GM19452 (cell line): Measurements from ENCODE around the gene SLC35B1.

Experiments
- ATAC-seq: cut with Tn5 transposase; IDR thresholded peaks from one replicate; pipeline ENCODE4 v1.9.1; 2021; ENCODE audit not compliant: unreplicated experiment

SLC35B1 gene

DNA sequence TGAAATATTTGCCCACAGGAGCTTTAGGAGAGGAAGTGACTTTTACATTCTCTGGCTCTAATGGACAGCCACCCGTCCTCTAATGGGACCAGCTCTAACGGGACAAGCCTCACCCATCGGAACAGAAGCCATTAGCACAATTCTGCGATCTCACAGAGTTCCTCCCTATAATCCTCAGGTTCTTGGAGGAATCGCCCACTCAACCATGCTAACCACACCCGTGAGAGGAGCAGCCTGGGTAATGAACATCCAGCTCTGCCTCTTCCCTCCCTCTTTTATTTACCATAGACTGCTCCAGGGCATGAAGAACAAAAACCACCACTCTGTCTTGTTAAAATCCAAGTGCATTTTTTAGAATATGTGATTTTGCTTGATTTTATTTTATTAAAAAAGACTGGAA is 6.8 kb downstream of the SLC35B1 start:
- ATAC-seq = no peak

DNA sequence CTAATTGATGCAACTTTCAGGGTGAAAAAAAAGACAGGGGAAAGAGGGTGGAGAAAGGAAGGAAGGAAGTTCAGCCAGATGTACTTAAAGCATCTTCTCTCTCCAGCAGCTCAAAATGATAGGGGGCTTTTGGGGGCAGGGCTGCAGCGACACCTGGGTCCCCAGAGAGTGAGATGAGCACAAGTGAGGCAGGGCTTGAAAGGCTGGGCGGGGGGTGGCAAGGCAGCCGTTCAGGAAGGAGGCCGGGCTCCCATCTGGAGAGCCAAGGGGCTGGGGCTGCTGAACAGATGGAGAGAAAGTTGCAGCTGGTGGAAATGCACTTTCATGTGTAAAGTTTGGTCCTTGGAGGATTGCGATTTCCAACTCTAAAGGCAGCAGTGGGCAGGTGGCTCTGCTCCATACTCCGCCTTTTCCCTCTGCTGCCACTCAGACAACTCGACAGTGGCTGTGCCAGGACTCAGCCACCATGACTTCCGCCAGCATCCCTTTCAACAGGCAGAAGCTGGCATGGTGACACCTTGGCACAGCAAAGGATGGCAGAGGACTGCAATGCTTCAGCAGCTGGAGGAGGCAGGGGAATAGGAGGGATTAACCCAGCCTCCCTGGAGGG is 7.7 kb downstream of the SLC35B1 start:
- ATAC-seq = no peak

- ATAC-seq = no peak
Measured at GRCh38 chr17:49698005-49698404, 9.8 kb downstream of the SLC35B1 start.

DNA sequence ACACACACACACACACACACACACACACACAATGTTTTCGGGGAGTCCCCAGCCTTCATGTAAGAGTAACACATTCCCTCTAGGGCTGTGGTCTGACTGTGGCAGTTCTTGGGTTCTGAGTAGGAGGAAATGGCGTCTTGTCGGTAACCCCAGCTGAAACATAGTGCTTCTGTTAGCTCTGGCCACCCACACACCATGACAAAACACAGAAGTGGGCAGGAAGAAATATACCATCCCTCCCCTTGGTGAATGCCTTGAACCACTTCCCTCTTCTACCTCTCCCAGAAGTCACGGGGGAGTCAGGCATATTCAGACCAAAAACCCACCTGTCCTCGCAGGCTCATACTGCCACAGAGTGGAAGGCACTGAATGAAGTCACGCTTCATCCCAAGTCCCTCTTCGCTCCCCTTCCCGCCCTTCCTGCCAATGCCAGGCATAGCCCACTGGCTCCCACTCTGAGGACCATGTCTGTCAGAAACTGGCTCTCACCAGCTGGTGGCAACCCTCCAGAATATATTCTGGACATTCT is 11.5 kb downstream of the SLC35B1 start:
- no peak for ATAC-seq

DNA sequence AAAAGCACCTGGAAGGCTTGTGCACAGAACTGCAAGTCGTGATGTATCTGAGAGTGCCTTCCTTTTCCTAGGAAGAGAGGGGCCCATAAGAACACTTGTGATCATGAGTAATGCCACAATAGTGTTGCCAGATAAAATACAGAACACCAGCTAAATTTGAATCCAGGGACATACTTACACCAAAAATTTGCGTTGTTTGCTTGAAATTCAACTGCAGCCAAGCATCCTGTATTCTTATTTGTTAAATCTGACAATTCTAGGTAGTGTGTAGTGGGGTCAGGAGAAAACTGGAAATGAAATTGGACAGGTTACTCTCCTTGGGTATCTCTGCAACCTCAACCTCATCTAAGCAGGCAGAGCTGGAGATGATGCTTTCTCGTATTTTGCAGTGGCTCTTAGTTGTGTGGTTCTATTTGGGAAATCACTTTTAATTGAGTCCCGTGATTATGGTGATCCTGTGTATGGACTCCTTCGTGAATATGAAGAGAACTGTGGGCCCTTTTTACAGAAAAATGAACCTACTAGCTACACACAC is 12.0 kb downstream of the SLC35B1 start:
- ATAC-seq = no peak

GRCh38 chr17:49694847-49695697 is 12.7 kb downstream of the SLC35B1 start:
- ATAC-seq = no peak

- ATAC-seq = no peak
Measured at GRCh38 chr17:49692751-49693150, 15.0 kb downstream of the SLC35B1 start.

GRCh38 chr17:49691677-49692191 is 16.0 kb downstream of the SLC35B1 start:
- ATAC-seq = no peak

DNA sequence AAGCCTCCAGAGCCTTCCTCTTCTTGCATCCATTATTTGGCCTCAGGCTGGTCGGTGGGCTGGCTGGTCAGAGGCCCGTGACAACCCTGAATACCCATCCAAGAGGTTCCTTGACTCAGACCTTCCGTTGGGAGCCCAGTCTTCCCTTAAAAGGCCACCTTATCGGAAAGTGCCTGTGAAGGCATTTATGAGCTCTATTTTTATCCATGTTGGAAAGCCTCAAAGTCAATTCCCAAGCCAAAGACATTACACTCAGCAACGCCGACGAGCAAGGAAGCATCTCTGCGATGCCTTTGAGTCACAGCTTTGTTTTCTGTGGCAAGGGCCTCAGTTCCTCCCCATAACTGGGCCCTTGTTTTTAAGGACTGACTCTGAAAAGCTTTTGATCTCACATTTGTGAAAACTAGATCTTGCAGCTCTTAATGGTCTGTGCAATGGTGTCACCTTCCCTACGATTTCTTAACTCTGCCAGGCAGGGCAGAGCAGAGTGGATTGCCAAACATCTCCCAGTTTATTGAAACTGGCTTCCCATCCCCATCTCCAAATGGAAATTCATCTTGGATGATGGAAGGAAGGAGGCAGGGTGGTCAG is 16.6 kb downstream of the SLC35B1 start:
- ATAC-seq = no peak

- no peak for ATAC-seq
Measured at GRCh38 chr17:49690256-49690655, 17.5 kb downstream of the SLC35B1 start.

- no peak for ATAC-seq
Measured at GRCh38 chr17:49688848-49689247, 18.9 kb downstream of the SLC35B1 start.

GRCh38 chr17:49687878-49688491 is 19.8 kb downstream of the SLC35B1 start:
- ATAC-seq = no peak

DNA sequence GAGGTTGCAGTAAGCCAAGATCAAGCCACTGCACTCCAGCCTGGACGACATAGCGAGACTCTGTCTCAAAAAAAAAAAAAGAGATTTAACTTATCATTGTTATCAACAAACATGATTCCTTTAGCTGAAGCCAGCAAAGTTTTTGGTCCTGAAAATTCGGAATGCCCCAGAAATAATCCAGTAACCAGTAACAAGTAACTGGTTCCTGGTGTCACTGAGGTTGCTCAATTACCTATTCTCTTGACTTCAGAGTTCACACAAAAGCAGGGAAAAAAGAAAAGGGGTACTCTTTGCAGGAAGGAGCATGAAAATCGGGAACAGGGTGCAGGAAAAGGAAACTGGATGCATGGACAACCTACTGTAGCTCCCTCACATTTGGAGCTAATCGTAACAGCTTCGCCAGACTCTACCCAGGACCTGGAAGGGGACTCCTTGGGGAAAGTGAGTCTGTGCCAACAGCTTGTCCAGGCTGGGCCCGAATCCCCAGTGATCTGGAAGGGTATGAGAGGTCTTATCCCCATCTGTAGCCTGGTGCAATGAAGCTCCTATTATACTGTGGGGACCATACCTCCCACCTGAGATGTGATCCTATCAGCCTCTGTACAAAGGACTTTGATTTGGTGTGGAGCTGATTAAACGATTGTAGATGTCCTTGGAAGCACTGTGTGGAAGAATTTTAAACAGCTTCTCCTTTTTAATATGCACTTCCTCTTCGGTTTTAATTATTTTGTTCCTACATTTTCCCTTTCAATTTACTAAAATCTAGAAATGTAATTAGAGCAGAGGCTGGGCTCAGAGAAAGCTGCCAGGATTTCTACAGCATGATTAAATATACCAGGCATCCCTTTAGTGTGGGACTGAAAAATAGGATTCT is 26.4 kb downstream of the SLC35B1 start:
- no peak for ATAC-seq

- ATAC-seq = no peak
Measured at GRCh38 chr17:49680314-49680713, 27.4 kb downstream of the SLC35B1 start.

DNA sequence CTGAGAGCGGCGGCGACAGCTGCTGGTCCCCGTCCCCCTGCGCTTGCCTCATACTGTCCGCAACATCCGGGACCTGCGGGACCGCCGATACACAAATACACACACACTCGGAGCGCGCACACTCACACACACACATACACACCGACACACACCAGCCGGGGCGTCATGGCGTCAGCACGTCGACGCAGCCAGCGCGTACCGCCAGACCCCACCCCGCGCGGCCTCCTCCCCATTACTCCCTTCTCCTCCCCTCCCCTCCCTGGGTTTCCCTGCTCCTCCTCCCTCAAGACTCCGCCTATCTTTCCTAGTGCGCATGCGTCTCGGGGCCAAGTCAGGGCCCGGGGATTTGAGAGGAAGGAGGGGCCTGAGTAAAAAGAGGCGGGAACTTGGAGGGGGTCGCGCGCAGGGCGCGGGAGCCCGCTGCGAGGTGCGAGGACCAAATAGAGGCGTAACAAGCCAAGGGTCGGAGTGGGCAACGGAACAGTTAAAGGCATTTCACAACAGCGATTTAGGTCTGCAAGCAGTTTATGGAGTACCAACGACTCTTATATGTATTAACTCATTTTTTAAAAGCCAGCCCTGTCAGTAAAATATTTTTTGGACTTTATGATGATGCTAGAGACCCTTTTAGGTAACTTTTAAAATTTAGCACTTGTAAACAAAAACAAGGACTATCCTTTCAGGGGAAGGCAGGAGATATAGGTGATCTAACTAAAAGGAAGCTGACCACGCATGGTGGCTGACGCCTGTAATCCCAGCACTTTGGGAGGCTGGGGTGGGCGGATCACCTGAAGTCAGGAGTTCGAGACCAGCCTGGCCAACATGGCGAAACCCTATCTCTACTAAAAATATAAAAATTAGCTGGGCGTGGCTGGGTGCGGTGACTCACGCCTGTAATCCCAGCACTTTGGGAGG is 29.6 kb downstream of the SLC35B1 start, which contains the start of gene SPOP:
Gene SPOP, minus strand, starts transcription at position 165 of the 915 bp plus-strand sequence. CDS start 55,287 bp downstream, outside the sequence.
- peak; percentile 68 for ATAC-seq

DNA sequence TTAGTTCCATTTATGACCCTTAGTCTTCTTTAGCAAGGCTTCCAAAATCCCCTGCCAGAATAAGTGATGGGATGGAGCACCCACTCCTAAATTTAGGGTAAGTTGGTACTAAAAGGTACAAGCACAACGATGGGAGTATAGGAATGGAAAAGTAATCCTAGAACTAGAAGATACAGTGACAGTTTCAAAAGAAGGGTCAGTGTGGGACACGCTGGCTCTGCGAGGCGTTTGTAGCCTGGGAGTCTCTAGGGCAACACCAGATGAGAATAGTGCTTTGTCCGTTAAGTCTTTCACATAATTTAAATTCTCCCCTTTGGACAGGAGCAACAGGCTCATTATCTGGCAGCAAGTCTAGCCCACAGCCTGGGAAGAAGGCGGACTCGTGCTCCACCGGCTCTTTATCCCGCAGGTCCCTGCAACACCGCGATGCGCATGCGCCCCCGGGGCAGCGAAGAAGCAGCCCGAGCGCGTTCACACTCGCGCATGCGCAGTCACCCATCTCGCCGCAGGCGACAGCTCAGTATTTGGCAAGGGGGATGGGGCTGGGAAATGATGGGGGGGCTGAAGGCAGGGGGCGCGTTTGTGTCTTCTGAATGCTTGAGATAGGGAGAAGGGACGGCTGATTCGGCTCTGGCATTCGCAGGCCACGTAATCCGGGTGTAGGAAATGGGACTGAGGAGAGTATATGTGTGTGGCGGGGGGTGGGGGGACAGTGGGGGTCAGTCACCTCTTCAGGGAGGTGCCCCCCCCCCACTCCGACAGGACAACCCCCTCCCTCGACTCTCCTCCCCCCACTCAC is 30.4 kb downstream of the SLC35B1 start:
- ATAC-seq = peak; percentile 53

GRCh38 chr17:49676276-49676868 is 31.4 kb downstream of the SLC35B1 start:
- ATAC-seq = peak; percentile 57

DNA sequence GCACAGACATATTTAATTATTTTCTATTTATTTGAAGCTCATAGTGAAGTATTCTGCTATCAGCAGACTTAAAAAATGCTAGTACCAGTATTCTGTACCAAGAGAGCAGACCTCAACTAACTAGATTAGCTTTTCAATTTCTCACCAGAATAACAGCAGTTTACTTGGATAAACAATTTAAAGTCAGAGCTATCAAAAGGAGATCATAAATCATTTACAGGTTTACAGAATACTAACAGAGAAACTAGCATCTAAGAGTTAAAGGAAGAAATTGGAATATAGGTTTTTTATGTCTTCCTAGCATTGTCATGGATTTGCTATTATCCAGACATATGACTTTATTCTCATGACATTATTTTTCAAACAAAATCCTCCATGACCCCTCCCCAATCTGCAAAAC is 33.3 kb downstream of the SLC35B1 start:
- no peak for ATAC-seq
